ENCODE measurements around the gene PRKAR1B. TPM values are rescaled to one million over a fixed set of nuclear protein-coding genes. Genes with fewer than 3 reads are reported as not detected.

Gene PRKAR1B
- total and polyA plus RNA-seq, 10 of the 15 experiments (the other 5 are each of a cell fraction or from before 2014, with no cell fraction given): 1.4 to 45.6 (median 19.3) TPM

- TF ChIP-seq CEBPZ (IDR thresholded peaks at IDR 0.05; ENCODE audit: low read depth, low read length) (no peak), HDAC6 (IDR thresholded peaks at IDR 0.05; ENCODE audit: unreplicated experiment) (no peak), PAX8 (IDR thresholded peaks at IDR 0.05) (no peak)
Measured at GRCh38 chr7:746155-747061, 19.3 kb upstream of the PRKAR1B start (continued).

- no peaks in the 10 kb centered on the region; the same call in 1 of the 2 replicates for H4K20me1 ChIP-seq (ENCODE audit: control insufficient read depth, insufficient read depth)
- in situ Hi-C loops (cut with MboI): no loop called here
- ATAC-seq (no peak), FAIRE-seq (no peak), DNase-seq (ENCODE audit: low read depth, low spot score) (no peak)
- intact Hi-C loops (cut with micrococcal nuclease; ENCODE audit: unreplicated experiment): no loop called here
- no peak overlapping the region for H3K9ac ChIP-seq (ENCODE audit: control insufficient read depth, insufficient read depth, low read length)
- H3K27ac ChIP-seq (ENCODE audit: control insufficient read depth, insufficient read depth): no peak overlapping the region
- no peaks in the 10 kb centered on the region for H3K4me1 ChIP-seq (ENCODE audit: control insufficient read depth, insufficient read depth, low read length)
- POLR2A ChIA-PET: no interaction called here
- H2AFZ ChIP-seq (ENCODE audit: control insufficient read depth, low read depth, low read length): no peak overlapping the region
- H3K27me3 ChIP-seq (replicated peaks in 1 of 2; ENCODE audit: control insufficient read depth in 2 of 2, insufficient read depth in 2 of 2, low read length in 1 of 2): no peaks in the 10 kb centered on the region
- peaks cover 9 to 11% of the 10 kb centered on the region in 2 experiments; a peak in 3 of 4 replicates for H3K36me3 ChIP-seq (ENCODE audit: control insufficient read depth in 2 of 2, insufficient read depth in 2 of 2, low read length in 1 of 2)
- no TSS peak for BruUV-seq (replicated peaks)
- CTCF ChIA-PET: no interaction called here
- no peak overlapping the region for H3K4me3 ChIP-seq
- RAD21 ChIA-PET (ENCODE audit: unreplicated experiment): no interaction called here
- no peak overlapping the region for H3K4me2 ChIP-seq (ENCODE audit: control insufficient read depth, insufficient read depth)
- no peaks in the 10 kb centered on the region for H3K79me2 ChIP-seq (ENCODE audit: control insufficient read depth, insufficient read depth, low read length)
- TF ChIP-seq HCFC1 (IDR thresholded peaks at IDR 0.05; ENCODE audit: low read length) (no peak), TCF3 (IDR thresholded peaks at IDR 0.05; ENCODE audit: borderline replicate concordance, insufficient read depth, low read depth, low read length) (0 out of 2 replicates have a peak, but pooled peaks have one; percentile 10)
- 96% methylated on average over 23 of the region's 23 CpGs for WGBS (ENCODE audit: insufficient coverage, insufficient replicate concordance, low lambda C conversion rate, missing lambda C conversion rate)
- SMC1A ChIA-PET (ENCODE audit: uncharacterized antibody, unreplicated experiment): no interaction called here
- H3K9me3 ChIP-seq (replicated peaks; ENCODE audit: control insufficient read depth, insufficient read depth, low read length): no peaks in the 10 kb centered on the region; the same call in 2 of the 3 replicates
Measured at GRCh38 chr7:745431-746154, 18.5 kb upstream of the PRKAR1B start.

All from GM12878 (cell line).